Endodermal cell (in vitro differentiated cells): ENCODE results near the gene PFDN2. TPM values are rescaled to one million over a fixed set of nuclear protein-coding genes. Genes with fewer than 3 reads are reported as not detected.
A peak's percentile ranks its signal among the peaks of the same experiment; 100 is the strongest.

Experiments
- DNase-seq: peaks from one replicate; pipeline ENCODE4 v3.0.0-alpha.2; 2017
- H3K27ac ChIP-seq: 2 replicates; pipeline ENCODE4 v1.5.1; 2013; ENCODE audit warnings: mild to moderate bottlenecking, low read depth, low read length, moderate library complexity
- H3K27me3 ChIP-seq: 2 replicates; pipeline ENCODE4 v1.6.1; 2013; ENCODE audit warnings: mild to moderate bottlenecking, low read length, moderate library complexity; ENCODE audit not compliant: insufficient read depth, control insufficient read depth, poor library complexity, severe bottlenecking
- H3K36me3 ChIP-seq: 2 replicates; pipeline ENCODE4 v1.7.0; 2013; ENCODE audit warnings: mild to moderate bottlenecking, low read length, moderate library complexity; ENCODE audit not compliant: control insufficient read depth, insufficient read depth
- H3K4me1 ChIP-seq: one replicate; pipeline ENCODE4 v1.7.0; 2013; ENCODE audit warnings: low read length; ENCODE audit not compliant: control insufficient read depth, insufficient read depth
- H3K4me3 ChIP-seq: 2 replicates; pipeline ENCODE4 v1.5.1; 2013; ENCODE audit warnings: mild to moderate bottlenecking, low read length, moderate library complexity
- H3K9ac ChIP-seq: 2 replicates; pipeline ENCODE4 v1.6.1; 2013; ENCODE audit warnings: mild to moderate bottlenecking, low read length, moderate library complexity; ENCODE audit not compliant: poor library complexity, severe bottlenecking; ENCODE audit errors: extremely low read depth
- H3K9me3 ChIP-seq: 2 replicates; pipeline ENCODE4 v1.6.1; 2013; ENCODE audit warnings: mild to moderate bottlenecking, low read length, moderate library complexity; ENCODE audit not compliant: control insufficient read depth
- H3K27ac Mint-ChIP-seq: 2 replicates; pipeline ENCODE4 v1.8.0; 2020; ENCODE audit warnings: mixed read lengths
- H3K27me3 Mint-ChIP-seq: 2 replicates; pipeline ENCODE4 v1.8.0; 2021; ENCODE audit warnings: mild to moderate bottlenecking, mixed read lengths; ENCODE audit not compliant: insufficient read depth
- H3K36me3 Mint-ChIP-seq: 2 replicates; pipeline ENCODE4 v1.8.0; 2020; ENCODE audit warnings: low read depth, mixed read lengths
- H3K4me1 Mint-ChIP-seq: 2 replicates; pipeline ENCODE4 v1.8.0; 2020; ENCODE audit warnings: mixed read lengths
- H3K4me3 Mint-ChIP-seq: 2 replicates; pipeline ENCODE4 v1.8.0; 2020; ENCODE audit warnings: mild to moderate bottlenecking, moderate library complexity, mixed read lengths
- H3K9me3 Mint-ChIP-seq: 2 replicates; pipeline ENCODE4 v1.8.0; 2020; ENCODE audit warnings: mild to moderate bottlenecking, mixed read lengths
- CTCF ChIP-seq: fragments of 200-600 bp; sonication (generic); conservative IDR thresholded peaks from 2 replicates; pipeline ENCODE4 v1.5.0; 2021; ENCODE audit warnings: antibody characterized with exemption, mild to moderate bottlenecking
- WGBS, 2 experiments: methylation state at CpG; one replicate each; pipeline versions ENCODE4 v1.1.5 to v1.1.7; 2013; ENCODE audit warnings: missing lambda C conversion rate in 2 of 2, mixed read lengths in 1 of 2; ENCODE audit not compliant: insufficient coverage in 1 of 2, insufficient read length in 1 of 2; 5-methylcytosine and 5-hydroxymethylcytosine counted together
- total RNA-seq, 2 donors: library from RNA; stranded (reverse); fragmentation: NEBNext Ultra II Directional in 1 of 2; extraction: Animal tissue kit (Norgen Biotek cat#: 25700) in 1 of 2; gene quantifications; 2 replicates in 1 of 2; 3 replicates in 1 of 2; pipeline ENCODE4 v1.2.1, GENCODE V29; 2021

Gene PFDN2
- total RNA-seq, 2 donors from 2014 or later = 62.9 to 95.7 TPM

GRCh38 chr1:161139766-161140165, 21.9 kb upstream of the PFDN2 start:
- Mint-ChIP-seq H3K4me3 (no peak overlapping the region), H3K27me3 (no peaks in the 10 kb centered on the region), H3K36me3 (peaks cover 4% of the 10 kb centered on the region), H3K4me1 (no peaks in the 10 kb centered on the region), H3K9me3 (no peaks in the 10 kb centered on the region), H3K27ac (no peak overlapping the region)
- no peaks in the 10 kb centered on the region for H3K27me3 ChIP-seq
- TF ChIP-seq CTCF = peak; percentile 81
- H3K4me3 ChIP-seq = no peak overlapping the region
- no peak overlapping the region for H3K9ac ChIP-seq
- H3K4me1 ChIP-seq = no peaks in the 10 kb centered on the region
- no peaks in the 10 kb centered on the region for H3K9me3 ChIP-seq
- no peaks in the 10 kb centered on the region for H3K36me3 ChIP-seq
- no peak overlapping the region for H3K27ac ChIP-seq
- 100% methylated on average over 1 of the region's 1 CpG; no CpG with 5 or more reads in 1 of the 2 experiments for WGBS, 2 experiments
- DNase-seq = peak; percentile 74

- H3K4me1 ChIP-seq = no peaks in the 10 kb centered on the region
- H3K9me3 ChIP-seq = no peaks in the 10 kb centered on the region
- H3K4me3 ChIP-seq = no peak overlapping the region
- no peak for DNase-seq
- TF ChIP-seq CTCF = no peak
- 95 to 100% methylated on average over 1 of the region's 1 CpG for WGBS, 2 experiments
- H3K4me1 Mint-ChIP-seq = no peaks in the 10 kb centered on the region
- no peaks in the 10 kb centered on the region for H3K36me3 ChIP-seq
- H3K27ac Mint-ChIP-seq = no peak overlapping the region
- no peak overlapping the region for H3K27ac ChIP-seq
- no peak overlapping the region for H3K9ac ChIP-seq
- no peaks in the 10 kb centered on the region for H3K27me3 Mint-ChIP-seq
- no peaks in the 10 kb centered on the region for H3K9me3 Mint-ChIP-seq
- H3K36me3 Mint-ChIP-seq = peaks cover 4% of the 10 kb centered on the region
- H3K27me3 ChIP-seq = no peaks in the 10 kb centered on the region
- H3K4me3 Mint-ChIP-seq = no peak overlapping the region
Observed at GRCh38 chr1:161138431-161138830, 20.6 kb upstream of the PFDN2 start.

GRCh38 chr1:161137881-161138280, 20.0 kb upstream of the PFDN2 start:
- no peaks in the 10 kb centered on the region for H3K4me1 Mint-ChIP-seq
- Histone ChIP-seq H3K4me1 (no peaks in the 10 kb centered on the region), H3K9ac (no peak overlapping the region), H3K36me3 (no peaks in the 10 kb centered on the region), H3K4me3 (no peak overlapping the region), H3K9me3 (no peaks in the 10 kb centered on the region), H3K27me3 (no peaks in the 10 kb centered on the region), H3K27ac (no peak overlapping the region)
- H3K36me3 Mint-ChIP-seq = peaks cover 4% of the 10 kb centered on the region
- WGBS, 2 experiments = 86 to 97% methylated on average over 3 of the region's 3 CpGs
- no peaks in the 10 kb centered on the region for H3K9me3 Mint-ChIP-seq
- DNase-seq = no peak
- no peak for TF ChIP-seq CTCF
- H3K4me3 Mint-ChIP-seq = no peak overlapping the region
- H3K27ac Mint-ChIP-seq = no peak overlapping the region
- no peaks in the 10 kb centered on the region for H3K27me3 Mint-ChIP-seq
